HS-27A (cell line): ENCODE results near the gene ABHD17C.

ENCODE experiments used
- DNase-seq: peaks from one replicate; pipeline ENCODE4 v3.0.0-alpha.2; 2012; ENCODE audit warnings: low read depth, missing footprints

ABHD17C gene

GRCh38 chr15:80689716-80690115, 5.4 kb upstream of the ABHD17C start:
- DNase-seq, result no peak

GRCh38 chr15:80691575-80691974, 3.5 kb upstream of the ABHD17C start:
- no peak for DNase-seq

GRCh38 chr15:80693682-80694610, 1.2 kb upstream of the ABHD17C start:
- no peak for DNase-seq

- DNase-seq, result no peak
These were observed 455 bp upstream of the ABHD17C start for GRCh38 chr15:80694611-80695098.

- peak; percentile 52 for DNase-seq
These were observed 976 bp downstream of the ABHD17C start for GRCh38 chr15:80695911-80696661.

- no peak for DNase-seq
These were observed 2.1 kb downstream of the ABHD17C start for GRCh38 chr15:80697075-80697685.

GRCh38 chr15:80698676-80699075, 3.6 kb downstream of the ABHD17C start:
- no peak for DNase-seq

- no peak for DNase-seq
These were observed 4.9 kb downstream of the ABHD17C start for GRCh38 chr15:80699981-80700380.

- DNase-seq, result no peak
These were observed 6.7 kb downstream of the ABHD17C start for GRCh38 chr15:80701676-80702311.

- no peak for DNase-seq
These were observed 8.0 kb downstream of the ABHD17C start for GRCh38 chr15:80703081-80703480.

GRCh38 chr15:80703965-80704364, 8.9 kb downstream of the ABHD17C start:
- no peak for DNase-seq

- no peak for DNase-seq
These were observed 11.1 kb downstream of the ABHD17C start for GRCh38 chr15:80706161-80706560.

GRCh38 chr15:80709542-80709941, 14.4 kb downstream of the ABHD17C start:
- no peak for DNase-seq

- no peak for DNase-seq
These were observed 15.8 kb downstream of the ABHD17C start for GRCh38 chr15:80710635-80711554.

GRCh38 chr15:80711886-80712285, 16.8 kb downstream of the ABHD17C start:
- no peak for DNase-seq

GRCh38 chr15:80712956-80713355, 17.8 kb downstream of the ABHD17C start:
- DNase-seq, result no peak

- DNase-seq, result no peak
These were observed 26.4 kb downstream of the ABHD17C start for GRCh38 chr15:80721476-80721875.

GRCh38 chr15:80722811-80723210, 27.7 kb downstream of the ABHD17C start:
- no peak for DNase-seq

- DNase-seq, result peak; percentile 58
These were observed 32.1 kb downstream of the ABHD17C start for GRCh38 chr15:80727196-80727595.

GRCh38 chr15:80727596-80727995, 32.5 kb downstream of the ABHD17C start:
- no peak for DNase-seq

- no peak for DNase-seq
These were observed 35.3 kb downstream of the ABHD17C start for GRCh38 chr15:80730387-80730786.
